GM20000 (cell line): ENCODE measurements around the gene TMEM163.
A peak's percentile ranks its signal among the peaks of the same experiment; 100 is the strongest.

ENCODE experiments used
- DNase-seq: peaks from one replicate; pipeline ENCODE4 v3.0.0; 2012; ENCODE audit warnings: low spot score
- CTCF ChIP-seq: IDR thresholded peaks from 2 replicates; pipeline ENCODE4 v1.5.1; 2012; ENCODE audit warnings: mild to moderate bottlenecking, control low read depth; ENCODE audit errors: extremely low read depth, missing control alignments

TMEM163 gene

DNA sequence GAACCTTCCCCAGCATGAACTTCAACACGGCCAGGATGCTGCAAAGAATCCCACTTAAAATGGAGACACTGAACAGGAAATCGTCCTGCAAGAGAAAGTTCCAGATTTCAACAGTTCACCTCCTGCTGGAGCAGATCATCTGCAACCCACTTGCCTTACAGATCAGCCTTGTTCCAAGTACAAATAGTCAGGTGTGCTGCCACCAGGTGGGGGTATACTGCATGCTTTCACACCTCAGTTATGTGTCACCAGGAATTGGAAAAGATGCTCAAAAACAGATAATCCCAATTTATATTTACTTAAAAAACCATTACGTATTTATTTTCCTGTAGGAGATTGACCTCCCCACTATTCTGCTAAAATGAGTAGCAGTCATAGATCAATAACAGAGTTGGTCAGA lies 252.7 kb downstream of the TMEM163 start:
- peak; percentile 37 for TF ChIP-seq CTCF
- DNase-seq: peak; percentile 39

GRCh38 chr2:134465228-134466105 lies 253.3 kb downstream of the TMEM163 start:
- DNase-seq: no peak
- no peak for TF ChIP-seq CTCF

DNA sequence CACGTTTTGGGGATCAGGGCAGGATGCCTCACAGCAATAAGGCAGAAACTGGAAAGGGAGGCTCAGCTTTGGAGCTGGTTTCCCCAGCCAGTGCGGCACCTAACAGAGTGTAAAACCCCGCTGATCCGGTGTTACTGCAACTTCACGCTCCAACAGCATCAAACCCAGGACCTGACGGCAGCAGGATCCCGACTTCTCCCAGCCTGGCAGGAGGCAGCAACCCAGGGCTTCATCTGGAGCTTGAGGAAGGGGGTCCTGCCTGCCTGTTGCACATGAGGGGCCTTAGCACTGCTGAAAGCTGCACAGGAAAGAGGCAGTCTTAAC lies 255.1 kb downstream of the TMEM163 start:
- no peak for DNase-seq
- TF ChIP-seq CTCF: no peak

- TF ChIP-seq CTCF: no peak
- no peak for DNase-seq
These were observed 255.8 kb downstream of the TMEM163 start for GRCh38 chr2:134462791-134463698.

GRCh38 chr2:134462275-134462674 lies 256.5 kb downstream of the TMEM163 start:
- DNase-seq: no peak
- no peak for TF ChIP-seq CTCF

DNA sequence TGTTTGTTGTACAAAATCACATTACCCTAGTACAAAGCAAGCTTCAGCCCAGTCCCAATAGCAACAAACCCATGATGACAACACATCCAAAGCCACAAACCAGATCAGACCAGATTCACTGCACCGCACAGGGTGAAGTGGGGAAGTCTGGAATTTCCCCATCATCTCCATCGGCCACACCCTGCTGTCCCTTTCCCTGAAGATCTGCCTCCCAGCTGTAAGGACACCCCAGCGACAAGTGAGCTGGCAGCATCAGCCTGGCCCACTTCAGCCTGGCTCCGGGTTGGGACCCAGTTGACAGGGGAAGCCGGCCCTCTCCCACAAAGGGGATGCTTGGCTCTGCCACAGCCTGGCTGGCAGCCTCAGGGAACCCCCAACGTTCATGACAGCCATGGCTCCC lies 257.3 kb downstream of the TMEM163 start:
- DNase-seq: no peak
- no peak for TF ChIP-seq CTCF

DNA sequence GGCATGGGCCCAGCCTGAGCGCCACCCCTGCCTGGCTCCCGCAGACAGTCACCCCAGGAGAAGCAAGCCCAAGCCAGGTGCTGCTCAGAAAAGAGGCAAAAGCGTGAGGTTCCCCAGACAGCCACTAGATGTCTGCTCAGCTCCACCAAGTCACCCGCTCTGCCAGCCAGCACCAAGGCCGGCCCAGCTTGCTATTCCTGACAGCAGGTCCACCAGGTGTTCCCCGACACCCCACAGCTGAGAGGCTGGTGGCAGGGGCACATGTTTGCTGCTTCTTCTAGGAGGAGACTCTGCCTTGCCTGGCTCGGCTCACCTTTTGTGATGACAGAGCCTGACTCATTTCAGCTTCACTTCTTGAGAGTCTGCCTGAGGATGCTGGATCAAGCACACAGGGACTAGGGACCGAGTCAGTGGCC lies 258.2 kb downstream of the TMEM163 start:
- peak; percentile 64 for DNase-seq
- peak; percentile 39 for TF ChIP-seq CTCF
